Kidney epithelial cell (primary cell): ENCODE results near the gene KIF26B. TPM values are rescaled to one million over a fixed set of nuclear protein-coding genes. Genes with fewer than 3 reads are reported as not detected.
"Not testable (repeated sequence)": the region's sequence is repeated elsewhere in the genome, so short reads cannot be mapped to it uniquely, and the experiment has no call there.

Experiments used
- DNase-seq: peaks from one replicate; pipeline ENCODE4 v3.0.0-alpha.2; 2010; ENCODE audit warnings: low read depth
- H3K27me3 ChIP-seq: 2 replicates; pipeline ENCODE4 v1.6.0; 2011; ENCODE audit warnings: low read length; ENCODE audit not compliant: control insufficient read depth, insufficient read depth
- H3K36me3 ChIP-seq: 2 replicates; pipeline ENCODE4 v1.5.1; 2011; ENCODE audit warnings: low read length; ENCODE audit not compliant: control insufficient read depth, insufficient read depth
- H3K4me3 ChIP-seq: 2 replicates; pipeline ENCODE4 v1.5.1; 2011; ENCODE audit warnings: low read depth, mild to moderate bottlenecking, control low read depth, low read length
- CTCF ChIP-seq: IDR thresholded peaks from 2 replicates; pipeline ENCODE4 v1.5.1; 2011; ENCODE audit warnings: mild to moderate bottlenecking, moderate library complexity, low read length, control low read depth, inconsistent platforms; ENCODE audit not compliant: insufficient read depth, poor library complexity, severe bottlenecking
- total RNA-seq: library from RNA; depleted of rRNA; stranded (reverse); fragments of >200 nt; gene quantifications from 2 replicates; pipeline ENCODE4 v1.2.3, GENCODE V29; 2015

KIF26B gene
- total RNA-seq, 1 donor from 2014 or later: 14.6 TPM

- no peaks in the 10 kb centered on the region for H3K27me3 ChIP-seq
- no peak overlapping the region for H3K4me3 ChIP-seq
- H3K36me3 ChIP-seq: no peaks in the 10 kb centered on the region
- TF ChIP-seq CTCF: no peak
- no peak for DNase-seq
Observed at GRCh38 chr1:245396615-245397014, 241.8 kb downstream of the KIF26B start.

GRCh38 chr1:245397771-245398170 lies 243.0 kb downstream of the KIF26B start:
- H3K4me3 ChIP-seq: no peak overlapping the region
- no peaks in the 10 kb centered on the region for H3K36me3 ChIP-seq
- no peaks in the 10 kb centered on the region for H3K27me3 ChIP-seq
- TF ChIP-seq CTCF: no peak
- no peak for DNase-seq

- no peaks in the 10 kb centered on the region for H3K36me3 ChIP-seq
- DNase-seq: no peak
- no peak overlapping the region for H3K4me3 ChIP-seq
- TF ChIP-seq CTCF: no peak
- no peaks in the 10 kb centered on the region for H3K27me3 ChIP-seq
Observed at GRCh38 chr1:245398180-245398579, 243.4 kb downstream of the KIF26B start.

GRCh38 chr1:245401881-245402587 lies 247.2 kb downstream of the KIF26B start:
- no peak for DNase-seq
- no peaks in the 10 kb centered on the region for H3K36me3 ChIP-seq
- H3K27me3 ChIP-seq: no peaks in the 10 kb centered on the region
- no peak overlapping the region for H3K4me3 ChIP-seq
- no peak for TF ChIP-seq CTCF

- not testable (repeated sequence) for H3K4me3 ChIP-seq, H3K36me3 ChIP-seq, H3K27me3 ChIP-seq, DNase-seq
Observed at GRCh38 chr1:245402998-245403397, 248.2 kb downstream of the KIF26B start.

- no peak for DNase-seq
- Histone ChIP-seq H3K36me3 (no peaks in the 10 kb centered on the region), H3K27me3 (no peaks in the 10 kb centered on the region), H3K4me3 (no peak overlapping the region)
- TF ChIP-seq CTCF: no peak
Observed at GRCh38 chr1:245404527-245404926, 249.7 kb downstream of the KIF26B start.
